H7 (cell line): ENCODE results near the gene ADAMTS18. TPM values are rescaled to one million over a fixed set of nuclear protein-coding genes. Genes with fewer than 3 reads are reported as not detected.

ENCODE experiments used
- DNase-seq: peaks from one replicate; pipeline ENCODE4 v3.0.0; 2012
- H3K27me3 ChIP-seq: 2 replicates; pipeline ENCODE4 v1.6.0; 2011; ENCODE audit warnings: mild to moderate bottlenecking, low read length; ENCODE audit not compliant: control insufficient read depth, insufficient read depth
- H3K36me3 ChIP-seq: replicated peaks from 2 replicates; pipeline ENCODE4 v1.5.1; 2011; ENCODE audit warnings: low read length; ENCODE audit not compliant: control insufficient read depth, insufficient read depth
- H3K4me3 ChIP-seq: 2 replicates; pipeline ENCODE4 v1.5.1; 2011; ENCODE audit warnings: low read depth, mild to moderate bottlenecking, control low read depth, low read length, moderate library complexity; ENCODE audit not compliant: insufficient read depth
- total RNA-seq: library from RNA; depleted of rRNA; stranded (reverse); fragments of >200 nt; shearing (Covaris generic); gene quantifications from 2 replicates; pipeline ENCODE4 v1.2.3, GENCODE V29; 2014

ADAMTS18 gene
- total RNA-seq, 1 experiment from 2014 or later = 0.94 TPM

DNA sequence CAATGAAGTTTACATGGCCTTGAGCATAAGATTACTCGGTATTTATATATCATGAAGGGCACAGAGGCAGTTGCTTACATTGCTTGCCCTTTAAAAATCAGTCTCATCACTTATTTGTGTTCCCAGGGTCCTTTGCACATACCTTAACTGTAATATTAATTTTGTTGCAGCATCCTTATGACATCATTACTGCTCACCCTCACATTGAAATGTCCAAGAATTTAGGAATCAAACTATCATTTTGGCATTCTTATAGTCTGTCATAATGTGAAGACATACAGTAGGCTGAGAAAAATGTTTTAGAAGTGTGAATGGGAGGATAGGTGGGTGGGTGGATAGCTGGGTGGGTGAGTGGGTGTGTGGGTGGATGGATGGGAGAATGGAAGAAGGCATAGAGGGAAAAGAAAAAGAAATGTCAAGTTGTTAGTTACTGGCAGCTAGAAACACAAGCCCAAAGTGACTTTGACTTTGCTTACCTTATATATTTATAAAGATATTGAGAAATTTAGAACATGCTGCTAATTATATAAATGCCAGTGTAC, 17.8 kb downstream of the ADAMTS18 start:
- no peaks in the 10 kb centered on the region for H3K27me3 ChIP-seq
- no peak overlapping the region for H3K4me3 ChIP-seq
- no peaks in the 10 kb centered on the region for H3K36me3 ChIP-seq
- no peak for DNase-seq

DNA sequence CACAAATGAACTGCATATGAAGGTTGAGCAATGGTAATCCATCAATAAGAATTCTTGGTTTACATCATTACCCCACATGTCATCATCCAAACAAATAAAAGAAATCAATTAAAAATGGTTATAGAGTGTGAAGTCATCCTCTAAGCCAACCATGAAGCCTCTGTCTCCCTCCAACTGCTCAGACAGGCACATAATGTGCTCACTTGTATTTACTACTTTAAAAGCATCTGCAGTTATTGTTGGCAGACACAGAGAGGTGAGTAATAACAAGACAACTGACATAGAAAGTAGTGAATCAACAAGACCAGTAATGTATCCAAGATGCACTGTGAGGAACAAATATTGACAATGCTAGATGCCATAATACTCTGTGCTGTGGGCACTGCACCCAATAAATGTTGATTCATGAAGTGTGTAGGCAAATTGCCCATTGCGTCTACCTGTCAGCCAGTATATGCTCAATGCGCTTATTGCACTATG, 20.0 kb downstream of the ADAMTS18 start:
- no peak for DNase-seq
- Histone ChIP-seq H3K27me3 (no peaks in the 10 kb centered on the region), H3K36me3 (no peaks in the 10 kb centered on the region), H3K4me3 (no peak overlapping the region)

DNA sequence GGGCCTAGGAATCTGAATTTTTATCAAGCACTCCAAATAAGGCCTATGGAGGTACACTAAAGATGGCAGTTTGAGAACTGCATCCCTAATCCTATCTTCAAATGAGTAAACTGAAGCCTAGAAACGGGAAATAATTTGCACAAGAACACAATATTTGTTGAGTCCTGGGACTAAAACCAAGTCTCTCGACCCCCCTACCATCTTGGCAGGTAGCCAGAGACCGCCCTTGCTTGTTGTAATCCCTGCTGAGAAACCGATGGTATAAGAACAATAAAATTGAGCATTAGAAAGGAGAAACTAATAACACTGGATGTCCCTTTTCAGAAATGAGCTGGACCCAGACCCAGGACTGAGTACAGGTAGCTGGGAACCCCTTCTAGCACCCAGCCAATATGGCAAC, 24.4 kb downstream of the ADAMTS18 start:
- Histone ChIP-seq H3K36me3 (no peaks in the 10 kb centered on the region), H3K4me3 (no peak overlapping the region)
- DNase-seq = no peak

DNA sequence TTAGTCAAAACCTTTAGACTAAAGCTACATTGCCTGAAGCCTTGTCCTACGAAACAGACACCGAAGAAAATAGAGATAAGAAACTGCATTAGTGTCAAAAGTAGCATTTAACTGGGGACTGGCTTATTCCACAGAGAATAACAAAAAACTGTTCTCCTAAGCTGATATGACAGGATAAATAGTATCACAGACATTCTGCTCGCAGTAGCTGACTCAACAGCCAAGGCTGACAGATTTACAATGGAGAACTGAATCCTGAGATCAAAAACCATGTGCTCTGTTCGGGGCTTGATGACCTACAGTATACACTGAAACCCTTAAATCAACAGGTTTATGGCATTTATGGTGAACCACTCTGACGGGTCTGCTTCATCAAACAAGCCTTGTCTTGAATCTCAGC, 25.5 kb downstream of the ADAMTS18 start:
- H3K4me3 ChIP-seq = no peak overlapping the region
- DNase-seq = no peak
- H3K36me3 ChIP-seq = no peaks in the 10 kb centered on the region
- no peaks in the 10 kb centered on the region for H3K27me3 ChIP-seq

More for the DNA sequence above, 24.4 kb downstream of the ADAMTS18 start:
- H3K27me3 ChIP-seq = no peaks in the 10 kb centered on the region

DNA sequence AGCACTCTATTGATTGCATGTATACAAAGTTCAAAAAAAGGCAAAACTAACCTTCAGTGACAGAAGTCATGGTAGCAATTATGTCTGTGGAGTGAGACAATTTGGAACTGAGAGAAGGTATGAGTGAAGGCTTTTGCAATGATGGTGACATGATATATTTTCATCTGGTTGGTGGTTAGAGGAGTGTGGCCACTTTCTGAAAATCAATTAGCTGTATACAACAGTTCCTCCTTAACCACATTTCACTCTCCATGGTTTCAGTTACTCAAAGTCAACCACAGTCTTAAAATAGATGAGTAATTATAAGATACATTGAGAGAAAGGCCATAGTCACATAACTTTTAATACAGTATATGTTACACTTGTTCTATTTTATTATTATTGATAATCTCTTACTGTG, 26.2 kb downstream of the ADAMTS18 start:
- Histone ChIP-seq H3K27me3 (no peaks in the 10 kb centered on the region), H3K36me3 (no peaks in the 10 kb centered on the region), H3K4me3 (no peak overlapping the region)
- DNase-seq = no peak

DNA sequence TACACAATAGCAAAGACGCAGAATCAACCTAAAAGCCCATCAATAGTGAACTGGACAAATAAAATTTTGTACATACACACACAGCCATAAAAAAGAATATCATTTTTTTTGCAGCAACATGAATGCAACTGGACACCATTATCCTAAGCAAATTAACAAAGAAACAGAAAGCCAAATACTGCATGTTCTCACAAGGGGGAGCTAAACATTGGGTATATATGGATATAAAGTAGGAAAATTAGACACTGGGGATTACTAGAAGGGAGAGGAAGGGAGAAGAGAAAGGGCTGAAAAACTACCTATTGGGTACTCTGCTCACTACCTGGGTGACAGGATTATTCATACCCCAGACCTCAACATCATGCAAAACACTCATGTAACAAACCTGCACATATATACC, 28.2 kb downstream of the ADAMTS18 start:
- no peaks in the 10 kb centered on the region for H3K36me3 ChIP-seq
- H3K4me3 ChIP-seq = no peak overlapping the region
- DNase-seq = no peak
- no peaks in the 10 kb centered on the region for H3K27me3 ChIP-seq

DNA sequence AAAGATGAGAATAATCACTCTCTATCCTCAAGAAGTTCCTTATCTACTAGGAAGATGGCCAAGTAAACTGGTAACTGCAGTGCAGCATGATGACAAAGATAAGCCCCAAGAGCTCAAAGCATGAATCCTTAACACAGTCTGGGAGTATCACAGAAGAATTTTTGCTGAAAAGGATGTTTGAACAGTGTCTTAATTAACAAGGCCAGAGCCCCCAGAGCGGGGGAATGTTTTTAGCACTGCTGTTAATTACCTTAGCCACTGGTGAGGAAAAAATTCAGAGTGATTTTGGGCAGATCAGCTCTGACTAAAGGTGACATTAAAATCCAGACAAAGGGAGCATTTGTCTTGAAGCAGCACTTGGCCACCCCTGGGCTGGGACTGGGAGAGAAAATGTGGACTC, 30.1 kb downstream of the ADAMTS18 start:
- Histone ChIP-seq H3K36me3 (no peaks in the 10 kb centered on the region), H3K4me3 (no peak overlapping the region), H3K27me3 (no peaks in the 10 kb centered on the region)
- DNase-seq = no peak

DNA sequence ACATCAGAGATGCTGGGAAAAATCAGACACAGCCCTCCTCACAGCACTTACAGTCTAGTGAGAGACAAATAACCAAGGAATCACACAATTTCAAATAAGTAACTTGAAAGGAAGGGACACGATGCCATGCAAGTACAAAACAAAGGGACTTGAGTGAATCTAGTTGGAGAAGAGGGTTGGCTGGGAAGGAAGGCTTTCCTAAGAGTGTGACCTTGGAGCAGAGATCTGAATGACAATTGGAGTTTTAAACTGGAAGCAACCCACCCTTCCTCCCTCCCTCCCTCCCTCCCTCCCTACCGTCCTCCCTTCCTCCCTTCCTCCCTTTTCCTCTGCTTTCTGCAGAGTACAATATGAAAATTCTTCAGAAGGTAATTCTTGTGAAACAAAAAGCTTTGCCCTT, 31.1 kb downstream of the ADAMTS18 start:
- Histone ChIP-seq H3K36me3 (no peaks in the 10 kb centered on the region), H3K27me3 (no peaks in the 10 kb centered on the region), H3K4me3 (no peak overlapping the region)
- DNase-seq = peak; percentile 29

DNA sequence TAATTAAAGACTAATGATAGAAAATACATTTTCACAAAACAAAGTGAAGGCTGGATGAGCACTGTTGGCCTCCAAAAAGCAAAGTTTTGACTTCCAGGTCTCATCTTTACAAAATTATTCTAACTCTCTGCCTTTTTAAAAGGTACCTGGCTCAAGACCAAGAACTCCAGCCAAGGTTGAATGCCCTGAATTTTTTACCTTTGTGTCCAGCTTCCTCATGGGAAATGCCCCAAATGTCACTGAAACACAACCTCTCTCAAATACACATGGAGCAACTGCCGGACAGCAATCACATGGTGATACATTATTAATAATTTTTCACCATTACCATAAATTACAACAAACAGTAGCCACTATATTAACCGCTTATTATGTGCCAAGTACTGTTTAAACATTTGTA, 32.2 kb downstream of the ADAMTS18 start:
- DNase-seq = no peak
- Histone ChIP-seq H3K36me3 (no peaks in the 10 kb centered on the region), H3K4me3 (no peak overlapping the region), H3K27me3 (no peaks in the 10 kb centered on the region)

DNA sequence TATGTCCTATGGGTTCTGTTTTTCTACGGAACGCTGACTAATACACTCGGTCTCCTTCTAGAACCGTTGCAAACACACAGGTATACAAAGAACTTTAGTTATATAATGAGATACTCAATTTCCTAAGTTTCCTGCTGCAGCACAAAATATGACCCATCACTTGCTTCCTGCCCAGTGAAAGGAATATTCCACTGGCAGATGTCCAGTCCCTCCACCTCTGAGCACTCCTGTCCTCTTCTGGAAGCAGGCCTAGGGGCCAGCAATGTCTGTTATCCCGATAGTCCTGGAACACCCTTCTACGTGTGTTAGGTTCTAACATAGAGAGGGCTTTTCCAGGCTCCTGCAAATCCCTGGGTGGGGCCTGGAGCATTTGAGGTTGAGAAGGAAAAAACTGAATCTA, 32.7 kb downstream of the ADAMTS18 start:
- DNase-seq = no peak
- Histone ChIP-seq H3K4me3 (no peak overlapping the region), H3K27me3 (no peaks in the 10 kb centered on the region), H3K36me3 (no peaks in the 10 kb centered on the region)

DNA sequence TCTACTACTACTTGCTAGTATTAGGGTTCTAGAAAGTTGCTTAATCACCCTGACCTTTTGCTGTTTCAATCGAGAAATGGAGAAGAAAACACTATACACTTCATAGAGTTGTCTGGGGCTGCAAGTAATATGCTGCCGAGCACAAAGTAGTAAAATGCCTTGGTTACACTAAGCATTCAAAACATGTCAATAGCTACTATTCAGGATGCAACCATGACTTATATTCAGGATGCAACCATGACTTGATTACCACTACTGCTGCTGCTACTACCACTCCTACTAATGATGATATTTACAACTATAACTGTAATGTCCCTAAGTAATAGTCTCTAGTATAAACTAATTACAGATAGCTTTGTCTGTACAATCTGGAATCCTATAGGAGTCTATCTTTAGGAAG, 35.3 kb downstream of the ADAMTS18 start:
- Histone ChIP-seq H3K4me3 (no peak overlapping the region), H3K36me3 (no peaks in the 10 kb centered on the region), H3K27me3 (no peaks in the 10 kb centered on the region)
- DNase-seq = no peak

DNA sequence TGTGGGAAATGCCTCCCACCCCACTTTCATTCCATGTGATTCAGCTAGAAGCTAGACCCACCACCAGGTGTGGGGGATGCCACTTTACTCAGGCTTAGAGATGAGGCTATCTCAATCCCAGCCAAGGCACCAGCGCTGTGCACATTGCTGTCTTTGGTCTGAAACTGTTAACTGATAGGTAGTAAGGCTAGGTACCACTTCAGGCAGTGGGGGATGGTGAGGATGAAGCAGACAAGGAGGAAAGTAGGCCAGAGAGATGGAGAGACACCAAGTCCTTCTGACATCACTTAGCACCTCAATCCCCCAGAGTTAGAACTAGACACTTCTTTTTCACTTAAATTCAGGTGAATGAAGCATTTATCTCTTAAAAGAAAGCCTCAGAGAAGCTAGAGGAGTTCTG, 35.8 kb downstream of the ADAMTS18 start:
- no peak overlapping the region for H3K4me3 ChIP-seq
- H3K27me3 ChIP-seq = no peaks in the 10 kb centered on the region
- no peak for DNase-seq
- no peaks in the 10 kb centered on the region for H3K36me3 ChIP-seq

DNA sequence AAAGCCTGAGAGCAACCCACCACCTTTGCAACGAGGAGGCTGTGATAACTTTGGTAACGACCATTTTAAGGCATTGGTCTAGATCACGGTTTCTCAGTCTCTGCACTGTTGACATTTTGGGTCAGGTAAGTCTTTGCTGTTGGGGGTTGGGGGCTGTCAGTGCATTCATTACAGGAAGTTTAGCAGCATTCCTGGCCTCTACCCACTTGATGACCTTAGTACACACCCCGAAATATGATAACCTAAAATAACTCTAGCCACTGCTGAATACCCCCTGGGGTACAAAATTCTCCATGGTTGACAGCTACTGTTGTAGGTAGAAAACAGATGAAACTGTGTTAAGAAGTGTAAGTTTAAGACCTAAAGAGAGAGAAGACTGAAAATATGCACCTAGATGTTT, 36.3 kb downstream of the ADAMTS18 start:
- H3K27me3 ChIP-seq = no peaks in the 10 kb centered on the region
- H3K4me3 ChIP-seq = no peak overlapping the region
- no peak for DNase-seq
- H3K36me3 ChIP-seq = no peaks in the 10 kb centered on the region

DNA sequence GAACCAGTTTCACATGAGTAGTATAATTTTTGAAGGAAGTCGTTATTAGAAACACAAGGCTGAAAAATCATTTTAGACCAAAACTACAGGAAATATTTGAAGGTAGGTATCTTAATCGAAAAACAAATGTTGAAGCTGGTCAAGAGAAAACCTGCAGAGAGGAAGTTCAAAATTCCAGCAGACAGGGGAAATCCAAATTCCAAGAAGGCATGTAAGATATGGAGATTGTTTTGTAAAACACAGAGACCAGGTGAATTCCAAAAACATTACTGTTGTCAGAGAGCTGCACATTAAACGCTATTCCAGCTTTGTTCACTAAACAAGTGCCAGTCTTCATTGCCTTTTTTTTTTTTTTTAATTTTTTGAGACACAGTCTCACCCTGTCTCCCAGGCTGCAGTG, 38.4 kb downstream of the ADAMTS18 start:
- DNase-seq = no peak
- H3K27me3 ChIP-seq = no peaks in the 10 kb centered on the region
- H3K4me3 ChIP-seq = no peak overlapping the region
- H3K36me3 ChIP-seq = no peaks in the 10 kb centered on the region

DNA sequence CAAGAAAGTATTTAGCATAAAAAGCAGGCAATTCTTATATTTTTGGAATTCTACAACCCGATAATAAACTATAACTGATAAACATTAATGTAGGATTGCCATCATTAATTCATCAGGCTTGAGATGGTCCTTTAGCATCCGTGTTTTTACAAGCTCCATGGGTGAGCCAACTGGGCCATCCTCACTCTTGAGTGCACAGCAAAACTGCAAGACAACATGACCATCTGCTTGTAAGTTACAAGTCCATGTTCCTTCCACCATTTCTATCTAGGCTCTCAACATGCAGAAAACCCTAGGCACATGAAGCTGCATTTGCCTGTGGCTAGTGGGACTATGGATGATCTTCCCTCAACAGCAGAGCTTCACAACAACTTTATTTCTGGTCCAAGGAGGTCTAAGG, 40.1 kb downstream of the ADAMTS18 start:
- no peaks in the 10 kb centered on the region for H3K36me3 ChIP-seq

DNA sequence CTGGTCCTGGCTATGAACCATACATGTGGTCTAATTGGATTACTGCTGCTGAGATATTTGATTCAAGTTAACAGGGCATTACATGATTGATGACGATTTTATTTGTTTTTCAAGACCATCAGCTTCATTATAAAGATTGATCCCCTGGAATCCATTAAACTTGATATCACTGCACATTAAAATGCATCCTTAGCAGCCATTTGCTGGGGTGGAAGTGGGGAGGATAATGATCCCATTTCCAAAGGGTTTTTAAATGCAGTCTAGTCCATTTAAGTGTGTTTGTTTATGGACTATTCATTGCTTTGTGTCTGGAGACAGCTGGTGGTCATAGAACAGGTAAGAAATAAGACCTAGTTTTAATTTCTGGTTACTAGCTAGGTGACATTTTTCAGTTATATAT, 40.9 kb downstream of the ADAMTS18 start:
- DNase-seq = no peak
- H3K36me3 ChIP-seq = no peaks in the 10 kb centered on the region
- H3K4me3 ChIP-seq = no peak overlapping the region
- no peaks in the 10 kb centered on the region for H3K27me3 ChIP-seq

More for the DNA sequence above, 40.1 kb downstream of the ADAMTS18 start:
- Histone ChIP-seq H3K4me3 (no peak overlapping the region), H3K27me3 (no peaks in the 10 kb centered on the region)
- DNase-seq = no peak
